Fibroblast of lung (primary cell): Measurements from ENCODE around the gene AP3S1.

Experiments
- EZH2 ChIP-seq: IDR thresholded peaks from 2 replicates; pipeline ENCODE4 v1.5.1; 2012; ENCODE audit warnings: low read length, control low read depth, mild to moderate bottlenecking; ENCODE audit errors: missing control alignments
- TF ChIP-seq, protein P1 (sequence below), 2 donors: IDR thresholded peaks in 1 of 2; conservative IDR thresholded peaks in 1 of 2; 1 replicate in 1 of 2; 2 replicates in 1 of 2; pipeline ENCODE4 v1.5.1; 2011 to 2012; ENCODE audit warnings: low read length in 2 of 2, control low read depth in 1 of 2, inconsistent platforms in 1 of 2, low read depth in 1 of 2, mild to moderate bottlenecking in 1 of 2

DNA sequence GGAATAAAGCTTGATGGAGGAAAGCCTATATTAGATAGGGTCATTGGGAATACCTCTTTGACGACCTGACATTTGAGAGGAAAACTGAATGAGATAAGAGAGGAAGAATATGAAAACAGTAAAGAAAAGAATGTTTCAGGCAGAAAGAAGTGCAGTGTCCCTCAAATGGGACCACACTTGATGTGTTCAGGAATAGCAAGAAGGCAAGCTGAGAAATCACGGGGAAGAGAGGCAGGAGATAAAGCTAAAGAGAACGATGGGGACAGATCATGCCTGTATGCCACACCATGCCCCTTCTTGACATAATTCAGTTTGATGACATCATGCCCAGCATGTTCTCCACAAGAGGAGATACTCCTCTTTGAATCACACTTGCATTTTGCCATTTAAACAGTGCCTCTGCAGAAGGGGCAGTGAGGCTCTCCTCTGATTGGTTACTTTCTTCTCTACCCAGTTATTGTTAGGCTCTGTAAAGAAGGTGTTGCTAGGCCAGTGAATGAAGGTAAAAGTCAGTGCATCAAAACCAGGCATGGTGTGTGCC is 7.6 kb downstream of the AP3S1 start:
- TF ChIP-seq, protein P1, sequence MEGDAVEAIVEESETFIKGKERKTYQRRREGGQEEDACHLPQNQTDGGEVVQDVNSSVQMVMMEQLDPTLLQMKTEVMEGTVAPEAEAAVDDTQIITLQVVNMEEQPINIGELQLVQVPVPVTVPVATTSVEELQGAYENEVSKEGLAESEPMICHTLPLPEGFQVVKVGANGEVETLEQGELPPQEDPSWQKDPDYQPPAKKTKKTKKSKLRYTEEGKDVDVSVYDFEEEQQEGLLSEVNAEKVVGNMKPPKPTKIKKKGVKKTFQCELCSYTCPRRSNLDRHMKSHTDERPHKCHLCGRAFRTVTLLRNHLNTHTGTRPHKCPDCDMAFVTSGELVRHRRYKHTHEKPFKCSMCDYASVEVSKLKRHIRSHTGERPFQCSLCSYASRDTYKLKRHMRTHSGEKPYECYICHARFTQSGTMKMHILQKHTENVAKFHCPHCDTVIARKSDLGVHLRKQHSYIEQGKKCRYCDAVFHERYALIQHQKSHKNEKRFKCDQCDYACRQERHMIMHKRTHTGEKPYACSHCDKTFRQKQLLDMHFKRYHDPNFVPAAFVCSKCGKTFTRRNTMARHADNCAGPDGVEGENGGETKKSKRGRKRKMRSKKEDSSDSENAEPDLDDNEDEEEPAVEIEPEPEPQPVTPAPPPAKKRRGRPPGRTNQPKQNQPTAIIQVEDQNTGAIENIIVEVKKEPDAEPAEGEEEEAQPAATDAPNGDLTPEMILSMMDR (conservative IDR thresholded peaks at IDR 0.05 in 1 of 2, IDR thresholded peaks at IDR 0.05 in 1 of 2; ENCODE audit: low read depth in 1 of 2, low read length in 2 of 2) = no peak
- TF ChIP-seq EZH2 = no peak
